Measurements from ENCODE around the gene UFC1. TPM values are rescaled to one million over a fixed set of nuclear protein-coding genes. Genes with fewer than 3 reads are reported as not detected.

UFC1 gene
- total and polyA plus RNA-seq, 2 of the 13 experiments (the other 11 are each of a cell fraction or from before 2014, with no cell fraction given), result 72.8 to 85.2 TPM

DNA sequence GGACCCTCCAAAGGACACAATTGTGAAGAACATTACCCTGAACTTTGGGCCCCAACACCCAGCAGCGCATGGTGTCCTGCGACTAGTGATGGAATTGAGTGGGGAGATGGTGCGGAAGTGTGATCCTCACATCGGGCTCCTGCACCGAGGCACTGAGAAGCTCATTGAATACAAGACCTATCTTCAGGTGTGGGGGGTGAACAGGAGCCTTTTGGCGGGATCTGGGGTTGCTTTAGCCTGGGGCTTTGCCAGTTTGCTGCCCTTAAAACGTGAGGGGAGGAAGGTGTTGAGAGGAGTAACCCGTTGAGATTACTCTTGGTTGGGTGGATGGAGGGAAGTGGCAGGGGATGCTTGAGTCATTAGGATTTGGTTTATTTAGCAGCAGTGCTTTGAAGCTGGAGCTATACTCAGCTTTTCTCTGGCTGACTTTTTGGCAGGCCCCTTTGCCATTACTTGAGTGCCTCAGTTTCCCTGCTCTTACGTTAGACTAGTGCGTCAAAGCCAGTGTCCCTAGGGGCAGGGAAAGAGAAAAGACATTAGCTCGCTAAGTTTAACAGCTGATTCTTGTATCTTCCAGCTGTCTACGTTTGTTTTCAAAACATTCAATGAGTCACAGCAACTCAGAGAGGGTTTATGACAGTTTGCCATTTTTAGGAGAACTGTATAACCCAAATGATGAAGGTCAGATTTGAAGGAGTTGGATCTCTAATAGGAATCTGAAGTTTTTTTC is 52.8 kb downstream of the UFC1 start (continued):
- no peak for TF ChIP-seq REST (IDR thresholded peaks at IDR 0.05; ENCODE audit: borderline replicate concordance in 1 of 2, low read depth in 1 of 2, low read length in 2 of 2)

- no peak overlapping the region for H3K4me2 ChIP-seq (ENCODE audit: low read depth, low read length)
- ATAC-seq (no peak), DNase-seq (ENCODE audit: low spot score) (no peak), FAIRE-seq (no peak)
- peaks cover 25% of the 10 kb centered on the region for H3K79me2 ChIP-seq (ENCODE audit: insufficient read depth, low read length)
- H3K9ac ChIP-seq (ENCODE audit: insufficient read depth, low read depth, low read length), result no peak overlapping the region
- 100% methylated on average over 8 of the region's 8 CpGs for WGBS (ENCODE audit: low lambda C conversion rate)
- no peak overlapping the region for H2AFZ ChIP-seq (ENCODE audit: low read length)
- CTCF ChIA-PET (ENCODE audit: low intra/inter-chr PET ratio, low total read pairs), result no interaction called here
- H3K27me3 ChIP-seq (ENCODE audit: control insufficient read depth in 1 of 2, insufficient read depth in 2 of 2, low read length in 2 of 2), result no peaks in the 10 kb centered on the region; a peak in 1 of 5 replicates
- H3K9me3 ChIP-seq (ENCODE audit: low read length), result no peaks in the 10 kb centered on the region
- intact Hi-C loops (cut with micrococcal nuclease; ENCODE audit: unreplicated experiment) (no loop called here), in situ Hi-C loops (cut with HindIII; ENCODE audit: extremely low pct_ligation_motif_present, low pct_unique_long_range_greater_than_20kb) (no loop called here)
- no peaks in the 10 kb centered on the region for H4K20me1 ChIP-seq (ENCODE audit: insufficient read depth, low read length)
- TF ChIP-seq NFYB (CRISPR knock-in tag; IDR thresholded peaks at IDR 0.05) (no peak), ZNF891 (CRISPR knock-in tag; IDR thresholded peaks at IDR 0.05) (no peak), ZNF20 (CRISPR knock-in tag; IDR thresholded peaks at IDR 0.05) (no peak), CCDC6 (CRISPR knock-in tag; IDR thresholded peaks at IDR 0.05) (no peak), POLR2G (IDR thresholded peaks at IDR 0.05; ENCODE audit: low read depth, low read length) (no peak)
- TF ChIP-seq, protein P1, sequence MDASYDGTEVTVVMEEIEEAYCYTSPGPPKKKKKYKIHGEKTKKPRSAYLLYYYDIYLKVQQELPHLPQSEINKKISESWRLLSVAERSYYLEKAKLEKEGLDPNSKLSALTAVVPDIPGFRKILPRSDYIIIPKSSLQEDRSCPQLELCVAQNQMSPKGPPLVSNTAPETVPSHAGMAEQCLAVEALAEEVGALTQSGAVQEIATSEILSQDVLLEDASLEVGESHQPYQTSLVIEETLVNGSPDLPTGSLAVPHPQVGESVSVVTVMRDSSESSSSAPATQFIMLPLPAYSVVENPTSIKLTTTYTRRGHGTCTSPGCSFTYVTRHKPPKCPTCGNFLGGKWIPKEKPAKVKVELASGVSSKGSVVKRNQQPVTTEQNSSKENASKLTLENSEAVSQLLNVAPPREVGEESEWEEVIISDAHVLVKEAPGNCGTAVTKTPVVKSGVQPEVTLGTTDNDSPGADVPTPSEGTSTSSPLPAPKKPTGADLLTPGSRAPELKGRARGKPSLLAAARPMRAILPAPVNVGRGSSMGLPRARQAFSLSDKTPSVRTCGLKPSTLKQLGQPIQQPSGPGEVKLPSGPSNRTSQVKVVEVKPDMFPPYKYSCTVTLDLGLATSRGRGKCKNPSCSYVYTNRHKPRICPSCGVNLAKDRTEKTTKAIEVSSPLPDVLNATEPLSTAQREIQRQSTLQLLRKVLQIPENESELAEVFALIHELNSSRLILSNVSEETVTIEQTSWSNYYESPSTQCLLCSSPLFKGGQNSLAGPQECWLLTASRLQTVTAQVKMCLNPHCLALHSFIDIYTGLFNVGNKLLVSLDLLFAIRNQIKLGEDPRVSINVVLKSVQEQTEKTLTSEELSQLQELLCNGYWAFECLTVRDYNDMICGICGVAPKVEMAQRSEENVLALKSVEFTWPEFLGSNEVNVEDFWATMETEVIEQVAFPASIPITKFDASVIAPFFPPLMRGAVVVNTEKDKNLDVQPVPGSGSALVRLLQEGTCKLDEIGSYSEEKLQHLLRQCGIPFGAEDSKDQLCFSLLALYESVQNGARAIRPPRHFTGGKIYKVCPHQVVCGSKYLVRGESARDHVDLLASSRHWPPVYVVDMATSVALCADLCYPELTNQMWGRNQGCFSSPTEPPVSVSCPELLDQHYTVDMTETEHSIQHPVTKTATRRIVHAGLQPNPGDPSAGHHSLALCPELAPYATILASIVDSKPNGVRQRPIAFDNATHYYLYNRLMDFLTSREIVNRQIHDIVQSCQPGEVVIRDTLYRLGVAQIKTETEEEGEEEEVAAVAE (CRISPR knock-in tag; IDR thresholded peaks at IDR 0.05; ENCODE audit: borderline replicate concordance), result no peak
- TF ChIP-seq, protein P2, sequence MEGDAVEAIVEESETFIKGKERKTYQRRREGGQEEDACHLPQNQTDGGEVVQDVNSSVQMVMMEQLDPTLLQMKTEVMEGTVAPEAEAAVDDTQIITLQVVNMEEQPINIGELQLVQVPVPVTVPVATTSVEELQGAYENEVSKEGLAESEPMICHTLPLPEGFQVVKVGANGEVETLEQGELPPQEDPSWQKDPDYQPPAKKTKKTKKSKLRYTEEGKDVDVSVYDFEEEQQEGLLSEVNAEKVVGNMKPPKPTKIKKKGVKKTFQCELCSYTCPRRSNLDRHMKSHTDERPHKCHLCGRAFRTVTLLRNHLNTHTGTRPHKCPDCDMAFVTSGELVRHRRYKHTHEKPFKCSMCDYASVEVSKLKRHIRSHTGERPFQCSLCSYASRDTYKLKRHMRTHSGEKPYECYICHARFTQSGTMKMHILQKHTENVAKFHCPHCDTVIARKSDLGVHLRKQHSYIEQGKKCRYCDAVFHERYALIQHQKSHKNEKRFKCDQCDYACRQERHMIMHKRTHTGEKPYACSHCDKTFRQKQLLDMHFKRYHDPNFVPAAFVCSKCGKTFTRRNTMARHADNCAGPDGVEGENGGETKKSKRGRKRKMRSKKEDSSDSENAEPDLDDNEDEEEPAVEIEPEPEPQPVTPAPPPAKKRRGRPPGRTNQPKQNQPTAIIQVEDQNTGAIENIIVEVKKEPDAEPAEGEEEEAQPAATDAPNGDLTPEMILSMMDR (CRISPR knock-in tag; IDR thresholded peaks at IDR 0.05), result no peak
- H3K4me1 ChIP-seq (ENCODE audit: insufficient read depth, low read length), result peaks cover 46% of the 10 kb centered on the region
- no TSS peak for BruUV-seq (replicated peaks)
- H3K4me3 ChIP-seq (replicated peaks in 1 of 3; ENCODE audit: insufficient read depth in 1 of 3, low read depth in 2 of 3, low read length in 3 of 3), result no peak overlapping the region
- POLR2A ChIA-PET, result interaction anchor here (13.8 kb wide), 1 partner anchor 15 kb away, joined by 357 read pairs; the partner anchor contains the start of genes APOA2 and TOMM40L
- peaks cover 16 to 75% of the 10 kb centered on the region in 2 experiments for H3K36me3 ChIP-seq (replicated peaks in 1 of 2; ENCODE audit: control insufficient read depth in 1 of 2, insufficient read depth in 2 of 2, low read length in 2 of 2)
- H3K27ac ChIP-seq (ENCODE audit: extremely low read length, insufficient read depth, low read length), result no peak overlapping the region
These were observed 53.4 kb downstream of the UFC1 start for GRCh38 chr1:161207173-161207572.

Data from HepG2 (cell line).